Measurements from ENCODE around the gene SYS1. TPM values are rescaled to one million over a fixed set of nuclear protein-coding genes. Genes with fewer than 3 reads are reported as not detected.

Gene SYS1
- total and polyA plus RNA-seq, 2 of the 8 experiments (the other 6 are each of a cell fraction or from before 2014, with no cell fraction given) = 19.6 to 50.8 TPM

- Histone ChIP-seq H2BK5ac (ENCODE audit: low read depth, low read length) (no peak overlapping the region), H2BK12ac (ENCODE audit: low read depth, low read length) (no peak overlapping the region), H2BK120ac (replicated peaks; ENCODE audit: low read depth, low read length) (no peak overlapping the region), H4K91ac (replicated peaks; ENCODE audit: insufficient read length, low read length) (no peak overlapping the region), H3K36me3 (ENCODE audit: control insufficient read depth in 2 of 4, insufficient read depth in 4 of 4, low read length in 3 of 4) (peaks cover 5 to 15% (median 13%) of the 10 kb centered on the region in 4 experiments), H3K4me3 (ENCODE audit: extremely low read depth in 1 of 4, insufficient read depth in 2 of 4, low read depth in 3 of 4, low read length in 4 of 4) (no peak overlapping the region), H4K5ac (ENCODE audit: insufficient read length, low read depth, low read length) (no peak overlapping the region), H3K27me3 (replicated peaks in 1 of 4; ENCODE audit: control insufficient read depth in 3 of 4, extremely low read depth in 1 of 4, insufficient read depth in 3 of 4, low read length in 3 of 4) (peaks cover 2 to 20% (median 10%) of the 10 kb centered on the region in 4 experiments; a peak in 6 of 7 replicates), H4K8ac (ENCODE audit: extremely low read depth, insufficient read depth, low read length) (peak overlapping the region; percentile 7; the same call in 1 of the 2 replicates), H3K9ac (replicated peaks in 1 of 4; ENCODE audit: extremely low read depth in 1 of 4, low read depth in 3 of 4, low read length in 3 of 4) (no peak overlapping the region), H4K20me1 (replicated peaks in 1 of 2; ENCODE audit: control insufficient read depth in 1 of 2, insufficient read depth in 2 of 2, low read length in 2 of 2) (peaks cover 4 to 5% of the 10 kb centered on the region in 2 experiments), H2AFZ (ENCODE audit: low read length) (no peak overlapping the region), H3K18ac (ENCODE audit: extremely low read depth, low read length) (no peak overlapping the region), H2AK5ac (ENCODE audit: low read depth, low read length) (no peak overlapping the region), H3K14ac (ENCODE audit: insufficient read length) (no peak overlapping the region), H3K56ac (replicated peaks; ENCODE audit: insufficient read length, low read depth, low read length) (no peak overlapping the region), H3K23ac (ENCODE audit: insufficient read length) (no peak overlapping the region), H3K4me2 (ENCODE audit: insufficient read depth in 1 of 2, low read depth in 2 of 2, low read length in 2 of 2) (no peak overlapping the region; a peak in 1 of 4 replicates), H3K23me2 (ENCODE audit: low read depth, low read length) (peaks cover 21% of the 10 kb centered on the region), H3K4me1 (replicated peaks in 1 of 4; ENCODE audit: control insufficient read depth in 3 of 4, insufficient read depth in 4 of 4, low read length in 3 of 4) (peaks cover 0 to 8% (median 3%) of the 10 kb centered on the region in 4 experiments; a peak in 4 of 7 replicates), H3K27ac (ENCODE audit: low read depth, low read length) (no peak overlapping the region), H3K79me1 (ENCODE audit: low read depth, low read length) (no peaks in the 10 kb centered on the region), H2BK15ac (ENCODE audit: low read length) (no peak overlapping the region), H2BK20ac (ENCODE audit: low read length) (no peak overlapping the region), H3K79me2 (ENCODE audit: control insufficient read depth in 1 of 2, insufficient read depth in 2 of 2, low read length in 2 of 2) (peaks cover 0 to 9% of the 10 kb centered on the region in 2 experiments; a peak in 1 of 4 replicates), H3K9me3 (ENCODE audit: insufficient read depth in 2 of 2, low read depth in 1 of 2, low read length in 1 of 2) (no peaks in the 10 kb centered on the region), H3K4ac (replicated peaks; ENCODE audit: insufficient read length, low read depth, low read length) (no peak overlapping the region)
- ChIA-PET POLR2A (ENCODE audit: partially characterized antibody) (interaction anchor here (1.2 to 5.7 kb wide), 5 partner anchors 9 to 35 kb away, joined by 3 to 71 read pairs (median 3); partner anchors contain the start of gene PIGT), CTCF (ENCODE audit: partially characterized antibody) (interaction anchor here (1.3 to 12.6 kb wide), 5 partner anchors 9 to 68 kb away, joined by 3 to 127 read pairs (median 4); partner anchors contain the start of gene TP53TG5)
- FAIRE-seq = no peak
- DNase-seq (ENCODE audit: low read depth in 1 of 2, low spot score in 2 of 2) = no peak
- WGBS, 2 experiments (ENCODE audit: extremely low coverage in 1 of 2, insufficient coverage in 1 of 2, insufficient read length in 1 of 2, insufficient replicate concordance in 2 of 2, low coverage in 1 of 2, low lambda C conversion rate in 2 of 2, missing lambda C conversion rate in 1 of 2) = 93% methylated on average over 7 of the region's 7 CpGs; no CpG with 5 or more reads in 1 of the 2 experiments
- TF ChIP-seq, protein P1, sequence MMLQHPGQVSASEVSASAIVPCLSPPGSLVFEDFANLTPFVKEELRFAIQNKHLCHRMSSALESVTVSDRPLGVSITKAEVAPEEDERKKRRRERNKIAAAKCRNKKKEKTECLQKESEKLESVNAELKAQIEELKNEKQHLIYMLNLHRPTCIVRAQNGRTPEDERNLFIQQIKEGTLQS (IDR thresholded peaks at IDR 0.05; ENCODE audit: insufficient read depth, low read depth, low read length) = no peak
- TF ChIP-seq CBX8 (IDR thresholded peaks at IDR 0.05; ENCODE audit: borderline replicate concordance, low read depth, low read length) (no peak), SIRT6 (IDR thresholded peaks at IDR 0.05; ENCODE audit: low read length) (no peak), POLR2AphosphoS5 (IDR thresholded peaks at IDR 0.05; ENCODE audit: low read depth, low read length) (no peak), GABPA (IDR thresholded peaks at IDR 0.05; ENCODE audit: borderline replicate concordance, insufficient read depth, low read length) (no peak), KDM1A (IDR thresholded peaks at IDR 0.05; ENCODE audit: borderline replicate concordance, low read length) (no peak), TEAD4 (IDR thresholded peaks at IDR 0.05; ENCODE audit: low read depth, low read length) (no peak), NRF1 (IDR thresholded peaks at IDR 0.05; ENCODE audit: low read depth, low read length) (no peak), SP4 (IDR thresholded peaks at IDR 0.05; ENCODE audit: low read length) (no peak), NANOG (IDR thresholded peaks at IDR 0.05; ENCODE audit: insufficient read depth, low read depth, low read length, poor library complexity, severe bottlenecking) (no peak)
- TF ChIP-seq, protein P2, sequence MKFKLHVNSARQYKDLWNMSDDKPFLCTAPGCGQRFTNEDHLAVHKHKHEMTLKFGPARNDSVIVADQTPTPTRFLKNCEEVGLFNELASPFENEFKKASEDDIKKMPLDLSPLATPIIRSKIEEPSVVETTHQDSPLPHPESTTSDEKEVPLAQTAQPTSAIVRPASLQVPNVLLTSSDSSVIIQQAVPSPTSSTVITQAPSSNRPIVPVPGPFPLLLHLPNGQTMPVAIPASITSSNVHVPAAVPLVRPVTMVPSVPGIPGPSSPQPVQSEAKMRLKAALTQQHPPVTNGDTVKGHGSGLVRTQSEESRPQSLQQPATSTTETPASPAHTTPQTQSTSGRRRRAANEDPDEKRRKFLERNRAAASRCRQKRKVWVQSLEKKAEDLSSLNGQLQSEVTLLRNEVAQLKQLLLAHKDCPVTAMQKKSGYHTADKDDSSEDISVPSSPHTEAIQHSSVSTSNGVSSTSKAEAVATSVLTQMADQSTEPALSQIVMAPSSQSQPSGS (IDR thresholded peaks at IDR 0.05; ENCODE audit: low read length) = no peak
These were observed 45.8 kb downstream of the SYS1 start for GRCh38 chr20:45408646-45409213.

Measured in H1 (cell line).